ENCODE measurements around the gene ZNF608.

Gene ZNF608

GRCh38 chr5:124703995-124704394 lies 42.4 kb downstream of the ZNF608 start:
- Mint-ChIP-seq H3K4me3 (no peak overlapping the region), H3K27me3 (no peaks in the 10 kb centered on the region), H3K27ac (no peak overlapping the region), H3K4me1 (peaks cover 17% of the 10 kb centered on the region), H3K36me3 (ENCODE audit: low read depth) (no peaks in the 10 kb centered on the region), H3K9me3 (no peaks in the 10 kb centered on the region)
- ATAC-seq: no peak
- DNase-seq: no peak

- ATAC-seq (no peak), DNase-seq (no peak)
- Mint-ChIP-seq H3K36me3 (ENCODE audit: low read depth) (no peaks in the 10 kb centered on the region), H3K9me3 (no peaks in the 10 kb centered on the region), H3K27ac (no peak overlapping the region), H3K4me3 (no peak overlapping the region), H3K4me1 (peaks cover 14% of the 10 kb centered on the region), H3K27me3 (no peaks in the 10 kb centered on the region)
Measured at GRCh38 chr5:124702525-124702924, 43.9 kb downstream of the ZNF608 start.

- DNase-seq (no peak), ATAC-seq (no peak)
- Mint-ChIP-seq H3K27ac (no peak overlapping the region), H3K4me3 (no peak overlapping the region), H3K4me1 (peaks cover 14% of the 10 kb centered on the region), H3K27me3 (no peaks in the 10 kb centered on the region), H3K36me3 (ENCODE audit: low read depth) (no peaks in the 10 kb centered on the region), H3K9me3 (no peaks in the 10 kb centered on the region)
Measured at GRCh38 chr5:124701873-124702425, 44.5 kb downstream of the ZNF608 start.

GRCh38 chr5:124701016-124701415 lies 45.4 kb downstream of the ZNF608 start:
- H3K9me3 Mint-ChIP-seq: no peaks in the 10 kb centered on the region
- no peaks in the 10 kb centered on the region for H3K27me3 Mint-ChIP-seq
- no peaks in the 10 kb centered on the region for H3K36me3 Mint-ChIP-seq (ENCODE audit: low read depth)
- no peak overlapping the region for H3K4me3 Mint-ChIP-seq
- H3K27ac Mint-ChIP-seq: no peak overlapping the region
- peaks cover 9% of the 10 kb centered on the region for H3K4me1 Mint-ChIP-seq
- DNase-seq (no peak), ATAC-seq (no peak)

GRCh38 chr5:124700333-124700732 lies 46.1 kb downstream of the ZNF608 start:
- no peak for ATAC-seq
- H3K36me3 Mint-ChIP-seq (ENCODE audit: low read depth): no peaks in the 10 kb centered on the region
- no peak for DNase-seq
- peaks cover 5% of the 10 kb centered on the region for H3K4me1 Mint-ChIP-seq
- no peaks in the 10 kb centered on the region for H3K27me3 Mint-ChIP-seq
- no peaks in the 10 kb centered on the region for H3K9me3 Mint-ChIP-seq
- H3K27ac Mint-ChIP-seq: no peak overlapping the region
- no peak overlapping the region for H3K4me3 Mint-ChIP-seq

- no peaks in the 10 kb centered on the region for H3K36me3 Mint-ChIP-seq (ENCODE audit: low read depth)
- DNase-seq (no peak), ATAC-seq (no peak)
- H3K4me1 Mint-ChIP-seq: no peaks in the 10 kb centered on the region
- no peaks in the 10 kb centered on the region for H3K27me3 Mint-ChIP-seq
- peaks cover 6% of the 10 kb centered on the region for H3K9me3 Mint-ChIP-seq
- no peak overlapping the region for H3K27ac Mint-ChIP-seq
- H3K4me3 Mint-ChIP-seq: no peak overlapping the region
Measured at GRCh38 chr5:124698770-124699169, 47.7 kb downstream of the ZNF608 start.

GRCh38 chr5:124697933-124698591 lies 48.4 kb downstream of the ZNF608 start:
- DNase-seq: no peak
- Mint-ChIP-seq H3K27me3 (no peaks in the 10 kb centered on the region), H3K4me3 (no peak overlapping the region), H3K9me3 (peaks cover 9% of the 10 kb centered on the region), H3K36me3 (ENCODE audit: low read depth) (no peaks in the 10 kb centered on the region), H3K4me1 (no peaks in the 10 kb centered on the region), H3K27ac (no peak overlapping the region)
- no peak for ATAC-seq

- H3K4me1 Mint-ChIP-seq: no peaks in the 10 kb centered on the region
- no peak overlapping the region for H3K27ac Mint-ChIP-seq
- no peak for DNase-seq
- H3K4me3 Mint-ChIP-seq: no peak overlapping the region
- ATAC-seq: no peak
- no peaks in the 10 kb centered on the region for H3K36me3 Mint-ChIP-seq (ENCODE audit: low read depth)
- peaks cover 9% of the 10 kb centered on the region for H3K9me3 Mint-ChIP-seq
- no peaks in the 10 kb centered on the region for H3K27me3 Mint-ChIP-seq
Measured at GRCh38 chr5:124697501-124697900, 48.9 kb downstream of the ZNF608 start.

GRCh38 chr5:124696898-124697297 lies 49.5 kb downstream of the ZNF608 start:
- no peak for DNase-seq
- H3K4me1 Mint-ChIP-seq: no peaks in the 10 kb centered on the region
- H3K27me3 Mint-ChIP-seq: no peaks in the 10 kb centered on the region
- no peaks in the 10 kb centered on the region for H3K36me3 Mint-ChIP-seq (ENCODE audit: low read depth)
- no peak overlapping the region for H3K4me3 Mint-ChIP-seq
- no peak overlapping the region for H3K27ac Mint-ChIP-seq
- peaks cover 9% of the 10 kb centered on the region for H3K9me3 Mint-ChIP-seq
- ATAC-seq: no peak

All from activated naive CD8-positive, alpha-beta T cell treated with anti-CD3 and anti-CD28 coated beads, Interleukin-2, amount 50 U/mL, for 24 hours (primary cell).